ENCODE measurements around the gene TNFRSF12A. TPM values are rescaled to one million over a fixed set of nuclear protein-coding genes. Genes with fewer than 3 reads are reported as not detected.

TNFRSF12A gene
- total RNA-seq, 2 experiments from 2014 or later, result 5.5 to 5.9 TPM

Other genes with a start within 250 kb of the TNFRSF12A start
- gene ELOB, start 243.1 kb upstream of the TNFRSF12A start, total RNA-seq, result 100 to 1,000 TPM; 260 to 318 TPM
- gene PRSS33, start 232.8 kb upstream of the TNFRSF12A start, total RNA-seq, result not detected
- not detected for gene PRSS41, start 221.9 kb upstream of the TNFRSF12A start, total RNA-seq
- gene PRSS21, start 203.1 kb upstream of the TNFRSF12A start, total RNA-seq, result 10 to 100 TPM in 1 of 2 experiments, 1 to 10 TPM in 1; 6.0 to 10.3 TPM
- gene ZG16B, start 190.1 kb upstream of the TNFRSF12A start, total RNA-seq, result 1 to 10 TPM; 3.6 to 7.0 TPM
- not detected for gene PRSS22, start 162.2 kb upstream of the TNFRSF12A start, total RNA-seq
- gene FLYWCH2, start 137.2 kb upstream of the TNFRSF12A start, total RNA-seq, result 10 to 100 TPM; 19.6 to 19.7 TPM
- gene FLYWCH1, start 108.4 kb upstream of the TNFRSF12A start, total RNA-seq, result 10 to 100 TPM; 52.7 to 58.1 TPM
- gene KREMEN2, start 56.1 kb upstream of the TNFRSF12A start, total RNA-seq, result under 1 TPM; 0.35 to 0.40 TPM
- 10 to 100 TPM; 58.7 to 62.9 TPM for gene PAQR4, start 51.0 kb upstream of the TNFRSF12A start, total RNA-seq
- 100 to 1,000 TPM; 146 to 199 TPM for gene PKMYT1, start 39.9 kb upstream of the TNFRSF12A start, total RNA-seq
- under 1 TPM; 0.09 to 0.15 TPM for gene CLDN9, start 7.4 kb upstream of the TNFRSF12A start, total RNA-seq
- gene CLDN6, start 2.2 kb upstream of the TNFRSF12A start, total RNA-seq, result not detected
- 10 to 100 TPM; 31.8 to 34.3 TPM for gene HCFC1R1, start 3.6 kb downstream of the TNFRSF12A start, total RNA-seq
- gene THOC6, start 3.7 kb downstream of the TNFRSF12A start, total RNA-seq, result 10 to 100 TPM; 45.6 to 51.5 TPM
- gene BICDL2, start 16.6 kb downstream of the TNFRSF12A start, total RNA-seq, result under 1 TPM in 1 of 2 experiments, not detected in 1; 0.50 TPM
- gene MMP25, start 26.2 kb downstream of the TNFRSF12A start, total RNA-seq, result 10 to 100 TPM; 34.0 to 88.3 TPM
- 1,000 to 10,000 TPM; 2,870 to 3,468 TPM for gene IL32, start 45.3 kb downstream of the TNFRSF12A start, total RNA-seq
- under 1 TPM; 0.21 to 0.23 TPM for gene ZSCAN10, start 78.9 kb downstream of the TNFRSF12A start, total RNA-seq
- not detected for gene ZNF205, start 92.2 kb downstream of the TNFRSF12A start, total RNA-seq
- 10 to 100 TPM; 10.6 to 12.3 TPM for gene ZNF213, start 114.7 kb downstream of the TNFRSF12A start, total RNA-seq
- gene OR1F1, start 167.8 kb downstream of the TNFRSF12A start, total RNA-seq, result not detected
- 10 to 100 TPM; 12.3 to 12.9 TPM for gene ZNF200, start 214.8 kb downstream of the TNFRSF12A start, total RNA-seq
- under 1 TPM; 0.07 to 0.09 TPM for gene MEFV, start 236.3 kb downstream of the TNFRSF12A start, total RNA-seq